Activated CD4-positive, alpha-beta T cell treated with anti-CD3 and anti-CD28 coated beads, Interleukin-2, Interleukin-6, amounts not matched to agents 100 ng/mL and 50 ng/mL, durations not matched to agents 16 hours and 8 hours (primary cell): ENCODE data around the gene CTNNA3.

Experiments
- DNase-seq: peaks from one replicate; pipeline ENCODE4 v3.0.0-alpha.2; 2020

The CTNNA3 gene

GRCh38 chr10:66723608-66724400, 972.2 kb downstream of the CTNNA3 start:
- no peak for DNase-seq

- no peak for DNase-seq
Observed at GRCh38 chr10:66719483-66719882, 976.5 kb downstream of the CTNNA3 start.

- no peak for DNase-seq
Observed at GRCh38 chr10:66717231-66717981, 978.6 kb downstream of the CTNNA3 start.

- no peak for DNase-seq
Observed at GRCh38 chr10:66714741-66715140, 981.3 kb downstream of the CTNNA3 start.

GRCh38 chr10:66713387-66713786, 982.6 kb downstream of the CTNNA3 start:
- DNase-seq, result no peak

- DNase-seq, result no peak
Observed at GRCh38 chr10:66698069-66698468, 997.9 kb downstream of the CTNNA3 start.

- no peak for DNase-seq
Observed at GRCh38 chr10:66695046-66695445, 1000.9 kb downstream of the CTNNA3 start.

GRCh38 chr10:66684581-66684980, 1011.4 kb downstream of the CTNNA3 start:
- DNase-seq, result no peak

GRCh38 chr10:66680886-66681285, 1015.1 kb downstream of the CTNNA3 start:
- no peak for DNase-seq

- DNase-seq, result no peak
Observed at GRCh38 chr10:66678521-66678920, 1017.5 kb downstream of the CTNNA3 start.

GRCh38 chr10:66673071-66673470, 1022.9 kb downstream of the CTNNA3 start:
- no peak for DNase-seq

- no peak for DNase-seq
Observed at GRCh38 chr10:66671562-66671961, 1024.4 kb downstream of the CTNNA3 start.

- DNase-seq, result no peak
Observed at GRCh38 chr10:66671064-66671463, 1024.9 kb downstream of the CTNNA3 start.

- no peak for DNase-seq
Observed at GRCh38 chr10:66656499-66656898, 1039.5 kb downstream of the CTNNA3 start.

GRCh38 chr10:66654861-66655260, 1041.1 kb downstream of the CTNNA3 start:
- no peak for DNase-seq

GRCh38 chr10:66651308-66652082, 1044.5 kb downstream of the CTNNA3 start:
- DNase-seq, result no peak

GRCh38 chr10:66649626-66650025, 1046.4 kb downstream of the CTNNA3 start:
- DNase-seq, result no peak

GRCh38 chr10:66642217-66642616, 1053.8 kb downstream of the CTNNA3 start:
- no peak for DNase-seq

GRCh38 chr10:66639371-66639770, 1056.6 kb downstream of the CTNNA3 start:
- DNase-seq, result no peak

- no peak for DNase-seq
Observed at GRCh38 chr10:66637273-66638036, 1058.5 kb downstream of the CTNNA3 start.

GRCh38 chr10:66629996-66630395, 1066.0 kb downstream of the CTNNA3 start:
- DNase-seq, result no peak

GRCh38 chr10:66627156-66627555, 1068.8 kb downstream of the CTNNA3 start:
- DNase-seq, result peak; percentile 1
